ENCODE measurements around the gene F2R. TPM values are rescaled to one million over a fixed set of nuclear protein-coding genes. Genes with fewer than 3 reads are reported as not detected.

F2R gene
- polyA plus RNA-seq, 1 donor from 2014 or later: 1.2 TPM

- Mint-ChIP-seq H3K9me3 (no peaks in the 10 kb centered on the region), H3K4me3 (peak overlapping the region in 1 of 4 donors; percentile 35), H3K36me3 (peaks cover 21% of the 10 kb centered on the region), H3K27me3 (no peaks in the 10 kb centered on the region), H3K4me1 (peaks cover 0 to 5% (median 0%) of the 10 kb centered on the region in 3 donors), H3K27ac (no peak overlapping the region)
Measured at GRCh38 chr5:76684756-76685519, 31.0 kb upstream of the F2R start.

- H3K27me3 Mint-ChIP-seq: no peaks in the 10 kb centered on the region
- H3K9me3 Mint-ChIP-seq: no peaks in the 10 kb centered on the region
- H3K4me3 Mint-ChIP-seq: no peak overlapping the region
- H3K27ac Mint-ChIP-seq: no peak overlapping the region
- H3K4me1 Mint-ChIP-seq: peaks cover 0 to 5% (median 0%) of the 10 kb centered on the region in 3 donors
- peaks cover 23% of the 10 kb centered on the region for H3K36me3 Mint-ChIP-seq
Measured at GRCh38 chr5:76685704-76686103, 30.2 kb upstream of the F2R start.

GRCh38 chr5:76688212-76688611 lies 27.7 kb upstream of the F2R start:
- H3K9me3 Mint-ChIP-seq: no peaks in the 10 kb centered on the region
- no peak overlapping the region for H3K27ac Mint-ChIP-seq
- peaks cover 0 to 5% (median 2%) of the 10 kb centered on the region in 3 donors for H3K4me1 Mint-ChIP-seq
- peaks cover 22% of the 10 kb centered on the region for H3K36me3 Mint-ChIP-seq
- no peaks in the 10 kb centered on the region for H3K27me3 Mint-ChIP-seq
- H3K4me3 Mint-ChIP-seq: no peak overlapping the region

- Mint-ChIP-seq H3K4me1 (peaks cover 0 to 5% (median 2%) of the 10 kb centered on the region in 3 donors), H3K36me3 (peaks cover 22% of the 10 kb centered on the region), H3K4me3 (no peak overlapping the region), H3K27me3 (no peaks in the 10 kb centered on the region), H3K9me3 (no peaks in the 10 kb centered on the region), H3K27ac (no peak overlapping the region)
Measured at GRCh38 chr5:76688836-76689235, 27.1 kb upstream of the F2R start.

GRCh38 chr5:76689321-76690036 lies 26.4 kb upstream of the F2R start:
- no peaks in the 10 kb centered on the region for H3K27me3 Mint-ChIP-seq
- no peaks in the 10 kb centered on the region for H3K9me3 Mint-ChIP-seq
- no peak overlapping the region for H3K4me3 Mint-ChIP-seq
- peaks cover 19% of the 10 kb centered on the region for H3K36me3 Mint-ChIP-seq
- no peak overlapping the region for H3K27ac Mint-ChIP-seq
- peaks cover 0 to 5% (median 2%) of the 10 kb centered on the region in 3 donors for H3K4me1 Mint-ChIP-seq

- peaks cover 0 to 2% (median 0%) of the 10 kb centered on the region in 3 donors for H3K4me1 Mint-ChIP-seq
Measured at GRCh38 chr5:76690037-76690679, 25.8 kb upstream of the F2R start.

GRCh38 chr5:76690704-76691466 lies 25.0 kb upstream of the F2R start:
- Mint-ChIP-seq H3K4me3 (no peak overlapping the region), H3K4me1 (peaks cover 0 to 2% (median 0%) of the 10 kb centered on the region in 3 donors), H3K9me3 (no peaks in the 10 kb centered on the region), H3K27ac (no peak overlapping the region), H3K36me3 (peaks cover 10% of the 10 kb centered on the region), H3K27me3 (no peaks in the 10 kb centered on the region)

More at GRCh38 chr5:76690037-76690679, 25.8 kb upstream of the F2R start:
- H3K27me3 Mint-ChIP-seq: no peaks in the 10 kb centered on the region
- no peak overlapping the region for H3K27ac Mint-ChIP-seq
- no peaks in the 10 kb centered on the region for H3K9me3 Mint-ChIP-seq
- no peak overlapping the region for H3K4me3 Mint-ChIP-seq
- H3K36me3 Mint-ChIP-seq: peaks cover 13% of the 10 kb centered on the region

GRCh38 chr5:76691467-76692273 lies 24.3 kb upstream of the F2R start:
- Mint-ChIP-seq H3K36me3 (peaks cover 6% of the 10 kb centered on the region), H3K27me3 (no peaks in the 10 kb centered on the region), H3K4me1 (peaks cover 0 to 3% (median 2%) of the 10 kb centered on the region in 3 donors), H3K27ac (no peak overlapping the region), H3K9me3 (no peaks in the 10 kb centered on the region), H3K4me3 (no peak overlapping the region)

- Mint-ChIP-seq H3K4me1 (peaks cover 0 to 3% (median 2%) of the 10 kb centered on the region in 3 donors), H3K27me3 (no peaks in the 10 kb centered on the region), H3K36me3 (peaks cover 6% of the 10 kb centered on the region), H3K27ac (no peak overlapping the region), H3K9me3 (no peaks in the 10 kb centered on the region), H3K4me3 (no peak overlapping the region)
Measured at GRCh38 chr5:76692274-76692540, 23.7 kb upstream of the F2R start.

GRCh38 chr5:76692651-76693050 lies 23.3 kb upstream of the F2R start:
- no peak overlapping the region for H3K27ac Mint-ChIP-seq

GRCh38 chr5:76693141-76693540 lies 22.8 kb upstream of the F2R start:
- H3K4me1 Mint-ChIP-seq: peaks cover 0 to 3% (median 2%) of the 10 kb centered on the region in 3 donors
- no peaks in the 10 kb centered on the region for H3K27me3 Mint-ChIP-seq
- no peak overlapping the region for H3K27ac Mint-ChIP-seq
- no peak overlapping the region for H3K4me3 Mint-ChIP-seq
- H3K36me3 Mint-ChIP-seq: peaks cover 6% of the 10 kb centered on the region
- peaks cover 0 to 2% (median 0%) of the 10 kb centered on the region in 3 donors for H3K9me3 Mint-ChIP-seq

More at GRCh38 chr5:76692651-76693050, 23.3 kb upstream of the F2R start:
- H3K9me3 Mint-ChIP-seq: peaks cover 0 to 1% (median 0%) of the 10 kb centered on the region in 3 donors
- no peaks in the 10 kb centered on the region for H3K27me3 Mint-ChIP-seq
- H3K4me1 Mint-ChIP-seq: peaks cover 0 to 3% (median 2%) of the 10 kb centered on the region in 3 donors
- H3K4me3 Mint-ChIP-seq: no peak overlapping the region
- peaks cover 6% of the 10 kb centered on the region for H3K36me3 Mint-ChIP-seq

- Mint-ChIP-seq H3K36me3 (peaks cover 4% of the 10 kb centered on the region), H3K9me3 (peaks cover 0 to 2% (median 0%) of the 10 kb centered on the region in 3 donors), H3K4me1 (peaks cover 0 to 3% (median 2%) of the 10 kb centered on the region in 3 donors), H3K4me3 (no peak overlapping the region), H3K27me3 (no peaks in the 10 kb centered on the region), H3K27ac (no peak overlapping the region)
Measured at GRCh38 chr5:76694317-76694716, 21.6 kb upstream of the F2R start.

GRCh38 chr5:76695346-76695745 lies 20.6 kb upstream of the F2R start:
- no peak overlapping the region for H3K4me3 Mint-ChIP-seq
- H3K9me3 Mint-ChIP-seq: peaks cover 0 to 2% (median 0%) of the 10 kb centered on the region in 3 donors
- peaks cover 0 to 3% (median 2%) of the 10 kb centered on the region in 3 donors for H3K4me1 Mint-ChIP-seq
- H3K27me3 Mint-ChIP-seq: no peaks in the 10 kb centered on the region
- peaks cover 2% of the 10 kb centered on the region for H3K36me3 Mint-ChIP-seq
- H3K27ac Mint-ChIP-seq: no peak overlapping the region

GRCh38 chr5:76696251-76696650 lies 19.7 kb upstream of the F2R start:
- Mint-ChIP-seq H3K36me3 (peaks cover 7% of the 10 kb centered on the region), H3K9me3 (peaks cover 0 to 2% (median 0%) of the 10 kb centered on the region in 3 donors), H3K4me3 (no peak overlapping the region), H3K27me3 (no peaks in the 10 kb centered on the region), H3K4me1 (peaks cover 0 to 3% (median 2%) of the 10 kb centered on the region in 3 donors), H3K27ac (no peak overlapping the region)

All from IgD-negative memory B cell (primary cell).